Kidney (tissue), 14 donors: ENCODE data around the gene FHOD3. TPM values are rescaled to one million over a fixed set of nuclear protein-coding genes. Genes with fewer than 3 reads are reported as not detected.

Source experiments
- DNase-seq, 5 donors: peaks; one replicate each; pipeline ENCODE4 v3.0.0-alpha.2; 2013 to 2020
- FAIRE-seq: peaks from 2 replicates; lab custom pipeline; 2012; peaks lifted over from hg19 to GRCh38; lab: Jason Lieb, UNC
- H3K27ac ChIP-seq, 2 donors: one replicate each; pipeline ENCODE4 v1.7.0; 2013; ENCODE audit warnings: low read depth in 2 of 2, low read length in 2 of 2, inconsistent platforms in 1 of 2
- H3K27me3 ChIP-seq: one replicate; pipeline ENCODE4 v1.7.1; 2013; ENCODE audit warnings: low read length, inconsistent platforms; ENCODE audit not compliant: control insufficient read depth, insufficient read depth
- H3K36me3 ChIP-seq, 3 donors: one replicate each; pipeline versions ENCODE4 v1.7.0 to v1.7.1; 2013; ENCODE audit warnings: low read length in 3 of 3, control low read depth in 1 of 3, inconsistent platforms in 1 of 3; ENCODE audit not compliant: insufficient read depth in 3 of 3, control insufficient read depth in 2 of 3
- H3K4me1 ChIP-seq, 3 donors: one replicate each; pipeline versions ENCODE4 v1.7.0 to v1.7.1; 2013; ENCODE audit warnings: low read length in 3 of 3, inconsistent platforms in 1 of 3, low read depth in 1 of 3; ENCODE audit not compliant: control insufficient read depth in 2 of 3, insufficient read depth in 2 of 3
- H3K4me3 ChIP-seq, 3 donors: one replicate each; pipeline versions ENCODE4 v1.7.0 to v1.8.1; 2013; ENCODE audit warnings: low read length in 3 of 3, control low read depth in 1 of 3, inconsistent platforms in 1 of 3
- H3K9ac ChIP-seq, 3 donors: one replicate each; pipeline versions ENCODE4 v1.7.0 to v1.7.1; 2013; ENCODE audit warnings: low read length in 3 of 3, control low read depth in 1 of 3, inconsistent platforms in 1 of 3
- H3K9me3 ChIP-seq, 3 donors: one replicate each; pipeline versions ENCODE4 v1.7.0 to v1.7.1; 2013; ENCODE audit warnings: low read length in 3 of 3, control low read depth in 1 of 3, inconsistent platforms in 1 of 3; ENCODE audit not compliant: control insufficient read depth in 2 of 3, insufficient read depth in 1 of 3
- intact Hi-C: fragments of 100-400 bp; cut with DNase I; formaldehyde crosslinking; loops from one replicate; pipeline ENCODE4 v1.11.1; 2022
- polyA plus RNA-seq: library from polyadenylated mRNA; stranded (reverse); fragments of 350-450 nt; fragmentation: Illumina TruSeq; extraction: RNeasy Lipid Tissue Mini Kit (QIAGEN cat#74804); gene quantifications from one replicate; pipeline ENCODE4 v1.2.3, GENCODE V29; 2014; ENCODE audit warnings: low read depth, low replicate concordance; ENCODE audit not compliant: insufficient read depth
- total RNA-seq: library from RNA; stranded (reverse); fragmentation: NEBNext Ultra II Directional; extraction: Animal tissue kit (Norgen Biotek cat#: 25700); gene quantifications from one replicate; pipeline ENCODE4 v1.2.1, GENCODE V29; 2021
- TF ChIP-seq, protein P1 (sequence below): IDR thresholded peaks from 3 replicates; pipeline ENCODE4 v1.5.1; 2012; ENCODE audit warnings: mild to moderate bottlenecking, moderate library complexity, borderline replicate concordance; ENCODE audit not compliant: insufficient read depth; ENCODE audit errors: extremely low read depth
- donor health status: control.
- donor health status: control.
- donor health status: control.
- donor health status: control.
- donor health status: control.
- donor health status: DM: yes; HTN: yes; CAD: no.
- donor health status: Normal renal cell carcinoma (clear cell type).

Gene FHOD3
- total and polyA plus RNA-seq, 2 donors from 2014 or later = 21.5 to 28.0 TPM

DNA sequence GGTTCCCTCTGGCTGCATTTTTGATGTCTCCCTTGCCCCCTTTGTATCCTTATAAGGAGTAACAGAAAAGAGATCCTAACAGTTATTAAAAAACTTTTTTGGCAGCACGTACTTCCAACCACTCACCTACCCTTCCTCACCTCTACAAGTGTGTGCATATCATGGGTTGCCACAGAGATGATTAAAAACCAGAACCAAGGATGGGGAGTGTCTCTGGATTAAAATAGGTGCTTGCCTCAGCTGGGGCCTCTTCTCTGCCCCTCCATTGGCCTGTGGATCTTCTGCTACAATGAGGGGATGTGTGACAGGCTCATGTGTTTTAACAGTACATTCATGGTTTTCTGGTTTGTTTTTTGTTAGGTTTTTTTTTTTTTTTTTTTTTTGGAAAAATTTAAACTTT, 160.8 kb downstream of the FHOD3 start:
- no peak overlapping the region for H3K27ac ChIP-seq
- intact Hi-C loops = no loop called here

DNA sequence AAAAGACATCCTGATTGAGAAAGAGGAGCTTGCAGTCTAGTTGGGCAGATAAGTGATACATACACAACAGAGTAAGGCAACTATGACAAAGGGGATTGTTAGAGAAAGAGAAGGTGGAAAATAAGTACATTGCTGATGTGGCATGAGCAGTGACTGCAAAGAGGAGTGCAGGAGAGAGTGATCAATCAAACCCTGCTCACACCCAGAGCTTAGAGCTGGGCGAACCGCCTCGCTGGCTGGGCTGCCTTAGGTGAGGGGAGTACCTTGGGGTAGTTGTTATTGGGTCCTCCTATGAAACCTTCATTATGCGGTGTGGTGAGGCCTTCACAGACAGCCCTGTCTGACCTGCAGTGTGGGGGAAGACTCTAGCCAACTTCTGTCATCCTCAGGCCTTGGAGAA, 161.7 kb downstream of the FHOD3 start:
- Histone ChIP-seq H3K27ac (no peak overlapping the region), H3K9ac (no peak overlapping the region), H3K4me1 (peaks cover 0 to 4% (median under 1%) of the 10 kb centered on the region in 3 donors), H3K4me3 (no peak overlapping the region), H3K36me3 (no peaks in the 10 kb centered on the region), H3K9me3 (no peaks in the 10 kb centered on the region), H3K27me3 (no peaks in the 10 kb centered on the region)
- FAIRE-seq = no peak
- DNase-seq = peak in 1 of 5 donors; percentile 50
- TF ChIP-seq, protein P1, sequence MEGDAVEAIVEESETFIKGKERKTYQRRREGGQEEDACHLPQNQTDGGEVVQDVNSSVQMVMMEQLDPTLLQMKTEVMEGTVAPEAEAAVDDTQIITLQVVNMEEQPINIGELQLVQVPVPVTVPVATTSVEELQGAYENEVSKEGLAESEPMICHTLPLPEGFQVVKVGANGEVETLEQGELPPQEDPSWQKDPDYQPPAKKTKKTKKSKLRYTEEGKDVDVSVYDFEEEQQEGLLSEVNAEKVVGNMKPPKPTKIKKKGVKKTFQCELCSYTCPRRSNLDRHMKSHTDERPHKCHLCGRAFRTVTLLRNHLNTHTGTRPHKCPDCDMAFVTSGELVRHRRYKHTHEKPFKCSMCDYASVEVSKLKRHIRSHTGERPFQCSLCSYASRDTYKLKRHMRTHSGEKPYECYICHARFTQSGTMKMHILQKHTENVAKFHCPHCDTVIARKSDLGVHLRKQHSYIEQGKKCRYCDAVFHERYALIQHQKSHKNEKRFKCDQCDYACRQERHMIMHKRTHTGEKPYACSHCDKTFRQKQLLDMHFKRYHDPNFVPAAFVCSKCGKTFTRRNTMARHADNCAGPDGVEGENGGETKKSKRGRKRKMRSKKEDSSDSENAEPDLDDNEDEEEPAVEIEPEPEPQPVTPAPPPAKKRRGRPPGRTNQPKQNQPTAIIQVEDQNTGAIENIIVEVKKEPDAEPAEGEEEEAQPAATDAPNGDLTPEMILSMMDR = no peak
- intact Hi-C loops = no loop called here

More for the DNA sequence above, 160.8 kb downstream of the FHOD3 start:
- FAIRE-seq (no peak), DNase-seq (no peak)
- no peaks in the 10 kb centered on the region for H3K36me3 ChIP-seq
- H3K27me3 ChIP-seq = no peaks in the 10 kb centered on the region
- H3K4me1 ChIP-seq = peaks cover 0 to 3% (median 0%) of the 10 kb centered on the region in 3 donors
- no peak overlapping the region for H3K4me3 ChIP-seq
- TF ChIP-seq, protein P1 = no peak
- H3K9me3 ChIP-seq = no peaks in the 10 kb centered on the region
- no peak overlapping the region for H3K9ac ChIP-seq

DNA sequence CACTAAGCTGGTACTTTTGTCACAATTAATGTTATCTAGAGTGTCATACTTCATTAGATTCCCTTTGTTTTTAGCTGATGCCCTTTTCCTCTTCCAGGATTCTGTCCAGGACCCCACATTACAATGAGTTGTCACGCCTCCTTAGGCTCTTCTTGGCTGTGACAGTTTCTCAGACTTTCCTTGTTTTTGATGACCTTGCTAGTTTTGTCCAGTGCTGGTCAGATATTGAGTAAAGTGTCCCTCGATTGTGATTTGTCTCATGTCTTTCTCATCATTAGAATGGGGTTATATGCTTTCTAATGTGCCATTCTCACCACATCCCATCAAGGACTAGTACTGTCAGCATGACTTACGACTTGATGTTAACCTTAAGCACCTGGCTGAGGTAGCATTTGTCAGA, 162.3 kb downstream of the FHOD3 start:
- Histone ChIP-seq H3K36me3 (no peaks in the 10 kb centered on the region), H3K27me3 (no peaks in the 10 kb centered on the region), H3K27ac (no peak overlapping the region), H3K9me3 (no peaks in the 10 kb centered on the region), H3K4me3 (no peak overlapping the region), H3K4me1 (peaks cover 0 to 5% (median 3%) of the 10 kb centered on the region in 3 donors), H3K9ac (no peak overlapping the region)
- no peak for DNase-seq
- intact Hi-C loops = no loop called here
- TF ChIP-seq, protein P1 = no peak
- FAIRE-seq = no peak

DNA sequence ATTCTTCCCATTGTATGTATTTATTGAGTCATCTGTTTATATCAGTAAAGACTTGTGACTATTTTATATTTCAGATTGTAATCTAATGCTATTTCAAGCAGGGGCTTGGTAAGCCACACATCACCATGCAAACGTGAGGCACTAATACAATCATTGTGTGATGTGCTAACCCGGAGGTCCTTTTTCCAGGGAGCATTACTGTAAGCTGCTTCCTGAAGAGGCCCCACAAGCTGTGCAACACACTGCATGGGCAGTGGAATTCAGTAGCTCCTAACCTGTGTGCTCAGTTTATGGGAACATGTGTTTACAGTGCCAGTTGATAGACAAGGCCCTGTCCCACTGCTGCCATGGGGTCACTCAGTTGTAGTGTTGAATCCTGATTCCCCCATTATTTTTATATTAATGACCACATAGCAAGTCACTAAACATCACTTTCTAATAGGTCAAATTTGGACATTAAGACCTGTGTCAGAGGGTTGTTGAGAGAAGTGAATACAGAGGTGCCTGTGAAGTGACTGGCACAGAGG, 162.9 kb downstream of the FHOD3 start:
- Histone ChIP-seq H3K36me3 (no peaks in the 10 kb centered on the region), H3K27ac (no peak overlapping the region), H3K4me1 (peaks cover 0 to 5% (median 3%) of the 10 kb centered on the region in 3 donors), H3K27me3 (no peaks in the 10 kb centered on the region), H3K9ac (no peak overlapping the region), H3K9me3 (no peaks in the 10 kb centered on the region), H3K4me3 (no peak overlapping the region)
- intact Hi-C loops = no loop called here
- DNase-seq (no peak), FAIRE-seq (no peak)
- TF ChIP-seq, protein P1 = no peak
